ENCODE measurements around the gene HRNR. TPM values are rescaled to one million over a fixed set of nuclear protein-coding genes. Genes with fewer than 3 reads are reported as not detected.
"Not testable (repeated sequence)": the region's sequence is repeated elsewhere in the genome, so short reads cannot be mapped to it uniquely, and the experiment has no call there.

The HRNR gene
- total and polyA plus RNA-seq, 8 donors: 0.45 TPM; not detected in 7

GRCh38 chr1:152225678-152226077, 1.7 kb upstream of the HRNR start:
- TF ChIP-seq CTCF (IDR thresholded peaks at IDR 0.05): no peak
- no peak for DNase-seq
- H3K36me3 ChIP-seq: no peaks in the 10 kb centered on the region
- WGBS, 5 donors: 30 to 61% (median 43%) methylated on average over 3 of the region's 3 CpGs
- no peak overlapping the region for H3K4me3 ChIP-seq
- H3K4me1 ChIP-seq: no peaks in the 10 kb centered on the region
- intact Hi-C loops (cut with DNase I; ENCODE audit: low total_unique reads): no loop called here
- H3K27ac ChIP-seq: no peak overlapping the region
- no peaks in the 10 kb centered on the region for H3K27me3 ChIP-seq
- H3K9me3 ChIP-seq: no peaks in the 10 kb centered on the region

- no peaks in the 10 kb centered on the region for H3K36me3 ChIP-seq
- no peak for TF ChIP-seq POLR2AphosphoS5 (IDR thresholded peaks at IDR 0.05)
- no peak for TF ChIP-seq CTCF (IDR thresholded peaks at IDR 0.05)
- no peak for TF ChIP-seq POLR2A (IDR thresholded peaks at IDR 0.05)
- TF ChIP-seq EP300 (IDR thresholded peaks at IDR 0.05): no peak
- no peak for DNase-seq
- H3K4me3 ChIP-seq: no peak overlapping the region
- no peak overlapping the region for H3K27ac ChIP-seq
- H3K9me3 ChIP-seq: peaks cover 0 to 13% (median 6%) of the 10 kb centered on the region in 4 donors
- WGBS, 5 donors: 89 to 93% (median 93%) methylated on average over 27 to 30 of the region's 30 CpGs
- no peaks in the 10 kb centered on the region for H3K4me1 ChIP-seq
- intact Hi-C loops (cut with DNase I; ENCODE audit: low total_unique reads): no loop called here
- H3K27me3 ChIP-seq: no peaks in the 10 kb centered on the region
Observed at GRCh38 chr1:152220166-152221163, 3.5 kb downstream of the HRNR start.

GRCh38 chr1:152219438-152219837, 4.6 kb downstream of the HRNR start:
- H3K27me3 ChIP-seq; DNase-seq; H3K36me3 ChIP-seq; H3K4me3 ChIP-seq; H3K27ac ChIP-seq; H3K4me1 ChIP-seq; intact Hi-C loops (cut with DNase I; ENCODE audit: low total_unique reads): not testable (repeated sequence)
- WGBS, 5 donors: 78 to 96% (median 87%) methylated on average over 13 to 14 of the region's 14 CpGs
- peaks cover 0 to 19% (median 7%) of the 10 kb centered on the region in 4 donors for H3K9me3 ChIP-seq

- Histone ChIP-seq H3K27ac (no peak overlapping the region), H3K27me3 (no peaks in the 10 kb centered on the region), H3K4me3 (no peak overlapping the region), H3K36me3 (no peaks in the 10 kb centered on the region), H3K4me1 (no peaks in the 10 kb centered on the region), H3K9me3 (peaks cover 0 to 19% (median 7%) of the 10 kb centered on the region in 4 donors)
- no peak for TF ChIP-seq POLR2A (IDR thresholded peaks at IDR 0.05)
- TF ChIP-seq POLR2AphosphoS5 (IDR thresholded peaks at IDR 0.05): no peak
- TF ChIP-seq CTCF (IDR thresholded peaks at IDR 0.05): no peak
- TF ChIP-seq EP300 (IDR thresholded peaks at IDR 0.05): no peak
- WGBS, 5 donors: 89 to 94% (median 92%) methylated on average over 3 to 24 of the region's 24 CpGs
- DNase-seq: no peak
- intact Hi-C loops (cut with DNase I; ENCODE audit: low total_unique reads): no loop called here
Observed at GRCh38 chr1:152218762-152219436, 5.1 kb downstream of the HRNR start.

GRCh38 chr1:152215604-152216003, 8.4 kb downstream of the HRNR start:
- H3K27me3 ChIP-seq; intact Hi-C loops (cut with DNase I; ENCODE audit: low total_unique reads); H3K27ac ChIP-seq; H3K36me3 ChIP-seq; DNase-seq; H3K4me1 ChIP-seq; H3K4me3 ChIP-seq: not testable (repeated sequence)
- WGBS, 5 donors: 88 to 95% (median 91%) methylated on average over 7 to 13 of the region's 13 CpGs; no CpG with 5 or more reads in 1 of the 5 donors
- peaks cover 0 to 19% (median 7%) of the 10 kb centered on the region in 4 donors for H3K9me3 ChIP-seq

- H3K36me3 ChIP-seq; H3K4me1 ChIP-seq; intact Hi-C loops (cut with DNase I; ENCODE audit: low total_unique reads); H3K27ac ChIP-seq; H3K27me3 ChIP-seq; H3K4me3 ChIP-seq; DNase-seq: not testable (repeated sequence)
- H3K9me3 ChIP-seq: peaks cover 0 to 19% (median 7%) of the 10 kb centered on the region in 4 donors
- WGBS, 5 donors: 92 to 96% (median 95%) methylated on average over 5 to 20 of the region's 21 CpGs; no CpG with 5 or more reads in 1 of the 5 donors
Observed at GRCh38 chr1:152214911-152215310, 9.1 kb downstream of the HRNR start.
